Measurements from ENCODE around the gene HLA-DQA1. TPM values are rescaled to one million over a fixed set of nuclear protein-coding genes. Genes with fewer than 3 reads are reported as not detected.
A peak's percentile ranks its signal among the peaks of the same experiment; 100 is the strongest.

Gene HLA-DQA1
- total RNA-seq, 4 donors from 2014 or later = 0.67 to 36.3 (median 1.5) TPM; not detected in 1

DNA sequence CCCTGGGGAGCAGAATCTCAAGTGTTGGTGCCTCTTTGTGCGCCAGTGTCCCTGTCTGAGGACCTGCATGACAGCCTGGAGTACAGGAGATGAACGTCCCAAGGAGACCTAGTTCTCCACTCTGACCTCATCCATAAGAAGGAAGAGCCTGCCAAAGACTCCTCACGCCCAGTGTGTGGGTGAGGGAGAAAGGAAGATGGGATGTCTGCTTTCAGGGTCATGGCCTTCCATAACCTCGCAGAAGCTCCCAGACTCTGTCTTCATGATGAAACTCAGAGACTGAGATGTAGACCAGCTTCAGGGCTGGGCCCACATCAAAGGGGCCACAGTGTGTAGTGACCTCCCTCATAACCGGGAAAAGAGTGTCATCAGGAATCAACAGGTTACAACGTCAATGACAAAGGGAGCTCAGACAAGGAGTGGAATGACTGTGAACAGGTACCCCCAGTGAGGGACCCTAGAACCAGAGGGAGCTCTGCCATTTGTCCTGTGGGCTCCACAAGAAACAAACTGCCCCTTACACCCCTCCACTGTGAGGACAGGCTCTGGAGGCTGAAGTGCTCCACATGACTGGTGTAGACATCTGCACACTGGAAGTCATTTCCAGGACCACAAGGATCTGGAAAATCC lies 21.2 kb downstream of the HLA-DQA1 start:
- H3K4me1 ChIP-seq = no peaks in the 10 kb centered on the region
- no peaks in the 10 kb centered on the region for H3K27me3 ChIP-seq
- no peaks in the 10 kb centered on the region for H3K36me3 ChIP-seq
- no peak overlapping the region for H3K4me3 ChIP-seq
- peak overlapping the region in 1 of 4 donors; percentile 49 for H3K27ac ChIP-seq
- TF ChIP-seq, protein P1, sequence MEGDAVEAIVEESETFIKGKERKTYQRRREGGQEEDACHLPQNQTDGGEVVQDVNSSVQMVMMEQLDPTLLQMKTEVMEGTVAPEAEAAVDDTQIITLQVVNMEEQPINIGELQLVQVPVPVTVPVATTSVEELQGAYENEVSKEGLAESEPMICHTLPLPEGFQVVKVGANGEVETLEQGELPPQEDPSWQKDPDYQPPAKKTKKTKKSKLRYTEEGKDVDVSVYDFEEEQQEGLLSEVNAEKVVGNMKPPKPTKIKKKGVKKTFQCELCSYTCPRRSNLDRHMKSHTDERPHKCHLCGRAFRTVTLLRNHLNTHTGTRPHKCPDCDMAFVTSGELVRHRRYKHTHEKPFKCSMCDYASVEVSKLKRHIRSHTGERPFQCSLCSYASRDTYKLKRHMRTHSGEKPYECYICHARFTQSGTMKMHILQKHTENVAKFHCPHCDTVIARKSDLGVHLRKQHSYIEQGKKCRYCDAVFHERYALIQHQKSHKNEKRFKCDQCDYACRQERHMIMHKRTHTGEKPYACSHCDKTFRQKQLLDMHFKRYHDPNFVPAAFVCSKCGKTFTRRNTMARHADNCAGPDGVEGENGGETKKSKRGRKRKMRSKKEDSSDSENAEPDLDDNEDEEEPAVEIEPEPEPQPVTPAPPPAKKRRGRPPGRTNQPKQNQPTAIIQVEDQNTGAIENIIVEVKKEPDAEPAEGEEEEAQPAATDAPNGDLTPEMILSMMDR (IDR thresholded peaks at IDR 0.05) = no peak
- no peak for DNase-seq
- no peaks in the 10 kb centered on the region for H3K9me3 ChIP-seq

GRCh38 chr6:32659856-32660595 lies 22.8 kb downstream of the HLA-DQA1 start:
- peak in 1 of 3 donors; percentile 64 for DNase-seq
- peak overlapping the region in 1 of 4 donors; percentile 57 for H3K27ac ChIP-seq
- H3K36me3 ChIP-seq = no peaks in the 10 kb centered on the region
- no peaks in the 10 kb centered on the region for H3K9me3 ChIP-seq
- H3K4me3 ChIP-seq = no peak overlapping the region
- no peaks in the 10 kb centered on the region for H3K27me3 ChIP-seq
- TF ChIP-seq, protein P1 (IDR thresholded peaks at IDR 0.05) = no peak
- TF ChIP-seq POLR2A (IDR thresholded peaks at IDR 0.05) = no peak
- no peaks in the 10 kb centered on the region for H3K4me1 ChIP-seq

DNA sequence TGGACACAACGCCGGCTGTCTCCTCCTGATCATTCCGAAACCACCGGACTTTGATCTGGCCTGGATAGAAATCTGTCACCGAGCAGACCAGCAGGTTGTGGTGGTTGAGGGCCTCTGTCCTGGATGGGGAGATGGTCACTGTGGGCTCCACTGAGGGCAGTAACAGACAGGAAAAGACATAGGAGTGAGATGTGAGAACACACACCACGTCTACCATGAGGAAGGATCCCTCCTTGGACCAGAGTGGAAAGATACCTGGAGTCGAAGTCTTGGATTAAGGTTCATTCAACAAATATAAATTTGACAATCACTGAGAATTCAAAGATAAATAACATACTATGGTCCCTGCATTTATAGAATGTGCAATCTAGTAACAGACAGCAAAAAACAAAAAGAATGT lies 24.9 kb downstream of the HLA-DQA1 start:
- no peaks in the 10 kb centered on the region for H3K36me3 ChIP-seq
- no peaks in the 10 kb centered on the region for H3K27me3 ChIP-seq
- TF ChIP-seq, protein P1 (IDR thresholded peaks at IDR 0.05) = no peak
- TF ChIP-seq POLR2A (IDR thresholded peaks at IDR 0.05) = no peak
- H3K9me3 ChIP-seq = no peaks in the 10 kb centered on the region
- H3K4me3 ChIP-seq = no peak overlapping the region
- H3K27ac ChIP-seq = no peak overlapping the region
- DNase-seq = no peak
- H3K4me1 ChIP-seq = no peaks in the 10 kb centered on the region

- Histone ChIP-seq H3K4me3 (no peak overlapping the region), H3K27ac (no peak overlapping the region), H3K27me3 (no peaks in the 10 kb centered on the region), H3K9me3 (no peaks in the 10 kb centered on the region), H3K36me3 (no peaks in the 10 kb centered on the region), H3K4me1 (no peaks in the 10 kb centered on the region)
- DNase-seq = no peak
- TF ChIP-seq, protein P1 (IDR thresholded peaks at IDR 0.05) = no peak
- no peak for TF ChIP-seq POLR2A (IDR thresholded peaks at IDR 0.05)
Measured at GRCh38 chr6:32662836-32663235, 25.6 kb downstream of the HLA-DQA1 start.

DNA sequence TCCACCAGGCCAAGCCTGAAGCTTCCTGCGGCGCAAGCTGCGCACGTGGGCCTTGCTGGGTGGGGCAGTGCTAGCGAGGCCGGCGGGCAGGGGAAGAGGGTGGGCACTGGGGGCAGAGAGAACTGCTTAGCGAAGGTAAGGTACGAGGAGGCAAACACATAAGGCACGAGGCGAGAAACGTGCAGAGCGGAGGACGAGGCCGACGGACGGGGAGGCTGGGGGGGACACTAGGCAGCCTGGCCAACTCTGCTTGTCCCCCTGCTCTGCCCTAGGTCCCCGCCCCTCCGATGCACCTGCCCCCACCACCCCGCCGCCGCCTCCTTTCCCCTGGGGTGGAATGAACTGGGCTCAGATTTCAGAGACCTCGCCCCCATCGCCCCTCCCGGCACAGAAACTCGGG lies 27.1 kb downstream of the HLA-DQA1 start:
- Histone ChIP-seq H3K9me3 (no peaks in the 10 kb centered on the region), H3K27ac (no peak overlapping the region), H3K4me3 (no peak overlapping the region), H3K36me3 (no peaks in the 10 kb centered on the region), H3K27me3 (no peaks in the 10 kb centered on the region), H3K4me1 (no peaks in the 10 kb centered on the region)
- no peak for DNase-seq
- TF ChIP-seq, protein P1 (IDR thresholded peaks at IDR 0.05) = no peak
- TF ChIP-seq POLR2A (IDR thresholded peaks at IDR 0.05) = no peak
